HG03159 (cell line): ENCODE results near the gene TNIP1.

Experiments used
- ATAC-seq: cut with Tn5 transposase; IDR thresholded peaks from one replicate; pipeline ENCODE4 v1.9.1; 2021; ENCODE audit warnings: mild to moderate bottlenecking, moderate library complexity; ENCODE audit not compliant: unreplicated experiment

The TNIP1 gene

GRCh38 chr5:151080613-151081430 lies at the start of gene TNIP1:
Gene TNIP1, minus strand, starts transcription at chr5:151081034. Its CDS starts 15,939 bp downstream, at chr5:151065095.
- peak; percentile 80 for ATAC-seq

GRCh38 chr5:151130235-151130921 lies 49.5 kb upstream of the TNIP1 start:
- ATAC-seq, result no peak

- no peak for ATAC-seq
These were observed 48.0 kb upstream of the TNIP1 start for GRCh38 chr5:151128817-151129216.

- ATAC-seq, result no peak
These were observed 47.1 kb upstream of the TNIP1 start for GRCh38 chr5:151127926-151128325.

GRCh38 chr5:151126199-151126645 lies 45.4 kb upstream of the TNIP1 start:
- ATAC-seq, result no peak

- no peak for ATAC-seq
These were observed 44.6 kb upstream of the TNIP1 start for GRCh38 chr5:151125421-151125820.

- ATAC-seq, result peak; percentile 82
These were observed 43.3 kb upstream of the TNIP1 start for GRCh38 chr5:151123897-151124751.

GRCh38 chr5:151122828-151123227 lies 42.0 kb upstream of the TNIP1 start:
- ATAC-seq, result no peak

GRCh38 chr5:151121665-151122064 lies 40.8 kb upstream of the TNIP1 start:
- no peak for ATAC-seq

GRCh38 chr5:151121095-151121494 lies 40.3 kb upstream of the TNIP1 start:
- no peak for ATAC-seq

- no peak for ATAC-seq
These were observed 38.2 kb upstream of the TNIP1 start for GRCh38 chr5:151118913-151119575.

GRCh38 chr5:151115272-151115905 lies 34.6 kb upstream of the TNIP1 start:
- ATAC-seq, result no peak

- no peak for ATAC-seq
These were observed 32.8 kb upstream of the TNIP1 start for GRCh38 chr5:151113651-151114050.

GRCh38 chr5:151110992-151111391 lies 30.2 kb upstream of the TNIP1 start:
- ATAC-seq, result no peak

GRCh38 chr5:151110122-151110681 lies 29.4 kb upstream of the TNIP1 start:
- no peak for ATAC-seq

GRCh38 chr5:151108566-151108965 lies 27.7 kb upstream of the TNIP1 start:
- no peak for ATAC-seq

- ATAC-seq, result no peak
These were observed 27.1 kb upstream of the TNIP1 start for GRCh38 chr5:151107738-151108520.

GRCh38 chr5:151107084-151107483 lies 26.2 kb upstream of the TNIP1 start:
- no peak for ATAC-seq

- ATAC-seq, result no peak
These were observed 25.7 kb upstream of the TNIP1 start for GRCh38 chr5:151106509-151106908.
